BLaER1 treated with 17β-estradiol and CSF1 and Interleukin-3, amounts not matched to agents 10 nM and 100 nM (cell line): ENCODE measurements around the gene TDRD3.
"Not testable (repeated sequence)": the region's sequence is repeated elsewhere in the genome, so short reads cannot be mapped to it uniquely, and the experiment has no call there.

Experiments used
- H3K27ac ChIP-seq, 11 experiments: shearing (Covaris generic); formaldehyde crosslinking; 2 replicates each; pipeline ENCODE4 v1.8.1; 2022
- H3K27me3 ChIP-seq, 11 experiments: shearing (Covaris generic); formaldehyde crosslinking; 2 replicates each; pipeline ENCODE4 v1.8.1; 2022
- H3K36me3 ChIP-seq, 11 experiments: shearing (Covaris generic); formaldehyde crosslinking; 2 replicates each; pipeline ENCODE4 v1.8.1; 2022
- H3K4me1 ChIP-seq, 10 experiments: shearing (Covaris generic); formaldehyde crosslinking; 2 replicates each; pipeline ENCODE4 v1.8.1; 2022
- H3K4me2 ChIP-seq, 11 experiments: shearing (Covaris generic); formaldehyde crosslinking; 2 replicates each; pipeline ENCODE4 v1.8.1; 2022
- H3K4me3 ChIP-seq, 10 experiments: shearing (Covaris generic); formaldehyde crosslinking; 2 replicates each; pipeline ENCODE4 v1.8.1; 2022
- H3K9ac ChIP-seq, 11 experiments: shearing (Covaris generic); formaldehyde crosslinking; 2 replicates each; pipeline ENCODE4 v1.8.1; 2022
- H3K9me3 ChIP-seq, 11 experiments: shearing (Covaris generic); formaldehyde crosslinking; replicated peaks in 1 of 11; 2 replicates each; pipeline ENCODE4 v1.8.1; 2022
- H4K20me1 ChIP-seq, 11 experiments: shearing (Covaris generic); formaldehyde crosslinking; 2 replicates each; pipeline ENCODE4 v1.8.1; 2022
- Cebpa-rat ChIP-seq, 11 experiments: shearing (Covaris generic); IDR thresholded peaks; 2 replicates each; pipeline ENCODE4 v1.8.1; 2022

The TDRD3 gene

GRCh38 chr13:60363288-60363687 lies 33.7 kb upstream of the TDRD3 start:
- H3K27ac ChIP-seq = no peak overlapping the region
- no peaks in the 10 kb centered on the region for H3K4me1 ChIP-seq
- H3K4me3 ChIP-seq = no peak overlapping the region
- H3K4me2 ChIP-seq = no peak overlapping the region
- no peaks in the 10 kb centered on the region for H3K36me3 ChIP-seq
- TF ChIP-seq Cebpa-rat (IDR thresholded peaks at IDR 0.05) = no peak
- no peak overlapping the region for H3K9ac ChIP-seq
- no peaks in the 10 kb centered on the region for H3K27me3 ChIP-seq
- peaks cover 0 to 6% (median 0%) of the 10 kb centered on the region in 11 experiments; a peak in 4 of 22 replicates for H3K9me3 ChIP-seq
- no peaks in the 10 kb centered on the region for H4K20me1 ChIP-seq

GRCh38 chr13:60369242-60369641 lies 27.8 kb upstream of the TDRD3 start:
- H3K4me1 ChIP-seq = peaks cover 13 to 25% (median 18%) of the 10 kb centered on the region in 10 experiments
- no peaks in the 10 kb centered on the region for H3K27me3 ChIP-seq
- no peak overlapping the region for H3K9ac ChIP-seq
- H3K4me3 ChIP-seq = no peak overlapping the region
- H3K4me2 ChIP-seq = peak overlapping the region in 6 of 11 experiments; percentile 61 to 74 (median 68); a peak in 11 of 22 replicates
- no peak for TF ChIP-seq Cebpa-rat (IDR thresholded peaks at IDR 0.05)
- no peak overlapping the region for H3K27ac ChIP-seq
- H4K20me1 ChIP-seq = no peaks in the 10 kb centered on the region
- peaks cover 0 to 6% (median 0%) of the 10 kb centered on the region in 11 experiments; a peak in 4 of 22 replicates for H3K9me3 ChIP-seq
- no peaks in the 10 kb centered on the region for H3K36me3 ChIP-seq

- 0 out of 20 replicates have a peak overlapping the region, but pooled peaks of 1 of the 10 experiments have one; percentile 24 for H3K4me3 ChIP-seq
- H3K4me2 ChIP-seq = peak overlapping the region; percentile 46 to 78 (median 67)
- TF ChIP-seq Cebpa-rat (IDR thresholded peaks at IDR 0.05) = no peak
- peak overlapping the region in 3 of 11 experiments; percentile 18 to 41 (median 38); a peak in 4 of 22 replicates for H3K27ac ChIP-seq
- no peaks in the 10 kb centered on the region for H3K36me3 ChIP-seq
- H3K4me1 ChIP-seq = peaks cover 13 to 25% (median 18%) of the 10 kb centered on the region in 10 experiments
- peaks cover 0 to 6% (median 0%) of the 10 kb centered on the region in 11 experiments; a peak in 4 of 22 replicates for H3K9me3 ChIP-seq
- no peaks in the 10 kb centered on the region for H4K20me1 ChIP-seq
- H3K27me3 ChIP-seq = no peaks in the 10 kb centered on the region
- no peak overlapping the region for H3K9ac ChIP-seq
These were observed 26.7 kb upstream of the TDRD3 start for GRCh38 chr13:60370343-60370742.

- TF ChIP-seq Cebpa-rat (IDR thresholded peaks at IDR 0.05) = no peak
- Histone ChIP-seq H3K9me3 (peaks cover 0 to 6% (median 0%) of the 10 kb centered on the region in 11 experiments; a peak in 4 of 22 replicates), H4K20me1 (no peaks in the 10 kb centered on the region), H3K4me3 (no peak overlapping the region), H3K9ac (no peak overlapping the region), H3K27me3 (no peaks in the 10 kb centered on the region), H3K36me3 (no peaks in the 10 kb centered on the region), H3K4me2 (no peak overlapping the region), H3K27ac (no peak overlapping the region), H3K4me1 (peaks cover 13 to 25% (median 18%) of the 10 kb centered on the region in 10 experiments)
These were observed 24.9 kb upstream of the TDRD3 start for GRCh38 chr13:60372141-60372540.

- not testable (repeated sequence) for H3K36me3 ChIP-seq, H3K27ac ChIP-seq, H3K9ac ChIP-seq, H3K27me3 ChIP-seq, H4K20me1 ChIP-seq, H3K4me2 ChIP-seq, H3K4me1 ChIP-seq, H3K4me3 ChIP-seq
- peaks cover 0 to 15% (median 12%) of the 10 kb centered on the region in 11 experiments; a peak in 8 of 22 replicates for H3K9me3 ChIP-seq
These were observed 17.7 kb upstream of the TDRD3 start for GRCh38 chr13:60379282-60379681.

GRCh38 chr13:60379837-60380565 lies 17.0 kb upstream of the TDRD3 start:
- H4K20me1 ChIP-seq = no peaks in the 10 kb centered on the region
- no peak overlapping the region for H3K27ac ChIP-seq
- no peaks in the 10 kb centered on the region for H3K27me3 ChIP-seq
- H3K9me3 ChIP-seq = peaks cover 0 to 15% (median 12%) of the 10 kb centered on the region in 11 experiments; a peak in 8 of 22 replicates
- no peaks in the 10 kb centered on the region for H3K36me3 ChIP-seq
- TF ChIP-seq Cebpa-rat (IDR thresholded peaks at IDR 0.05) = no peak
- H3K4me2 ChIP-seq = no peak overlapping the region
- H3K9ac ChIP-seq = no peak overlapping the region
- H3K4me1 ChIP-seq = no peaks in the 10 kb centered on the region
- no peak overlapping the region for H3K4me3 ChIP-seq

GRCh38 chr13:60384911-60385310 lies 12.1 kb upstream of the TDRD3 start:
- Histone ChIP-seq H3K27ac (no peak overlapping the region), H3K9ac (no peak overlapping the region), H3K4me2 (no peak overlapping the region), H3K27me3 (no peaks in the 10 kb centered on the region), H4K20me1 (no peaks in the 10 kb centered on the region), H3K9me3 (0 out of 22 replicates have a peak, but pooled peaks cover 0 to 2% (median 0%) of the 10 kb centered on the region in 11 experiments), H3K4me3 (no peak overlapping the region), H3K36me3 (no peaks in the 10 kb centered on the region), H3K4me1 (no peaks in the 10 kb centered on the region)
- TF ChIP-seq Cebpa-rat (IDR thresholded peaks at IDR 0.05) = no peak

- no peaks in the 10 kb centered on the region for H3K27me3 ChIP-seq
- H3K36me3 ChIP-seq = no peaks in the 10 kb centered on the region
- no peaks in the 10 kb centered on the region for H3K4me1 ChIP-seq
- H4K20me1 ChIP-seq = no peaks in the 10 kb centered on the region
- H3K27ac ChIP-seq = no peak overlapping the region
- no peak overlapping the region for H3K4me2 ChIP-seq
- H3K4me3 ChIP-seq = no peak overlapping the region
- no peaks in the 10 kb centered on the region for H3K9me3 ChIP-seq
- H3K9ac ChIP-seq = no peak overlapping the region
- TF ChIP-seq Cebpa-rat (IDR thresholded peaks at IDR 0.05) = no peak
These were observed 10.8 kb upstream of the TDRD3 start for GRCh38 chr13:60386250-60386649.

GRCh38 chr13:60392131-60392530 lies 4.9 kb upstream of the TDRD3 start:
- Histone ChIP-seq H3K4me2 (no peak overlapping the region), H3K9ac (no peak overlapping the region), H3K4me1 (peaks cover 0 to 7% (median 6%) of the 10 kb centered on the region in 10 experiments; a peak in 4 of 20 replicates), H3K27ac (no peak overlapping the region), H3K9me3 (no peaks in the 10 kb centered on the region), H3K4me3 (no peak overlapping the region), H4K20me1 (no peaks in the 10 kb centered on the region), H3K27me3 (no peaks in the 10 kb centered on the region), H3K36me3 (no peaks in the 10 kb centered on the region)
- TF ChIP-seq Cebpa-rat (IDR thresholded peaks at IDR 0.05) = no peak
